ENCODE results near the gene LRP3. TPM values are rescaled to one million over a fixed set of nuclear protein-coding genes. Genes with fewer than 3 reads are reported as not detected.

The LRP3 gene
- total and polyA plus RNA-seq, 12 donors: 8.5 to 23.6 (median 15.9) TPM

DNA sequence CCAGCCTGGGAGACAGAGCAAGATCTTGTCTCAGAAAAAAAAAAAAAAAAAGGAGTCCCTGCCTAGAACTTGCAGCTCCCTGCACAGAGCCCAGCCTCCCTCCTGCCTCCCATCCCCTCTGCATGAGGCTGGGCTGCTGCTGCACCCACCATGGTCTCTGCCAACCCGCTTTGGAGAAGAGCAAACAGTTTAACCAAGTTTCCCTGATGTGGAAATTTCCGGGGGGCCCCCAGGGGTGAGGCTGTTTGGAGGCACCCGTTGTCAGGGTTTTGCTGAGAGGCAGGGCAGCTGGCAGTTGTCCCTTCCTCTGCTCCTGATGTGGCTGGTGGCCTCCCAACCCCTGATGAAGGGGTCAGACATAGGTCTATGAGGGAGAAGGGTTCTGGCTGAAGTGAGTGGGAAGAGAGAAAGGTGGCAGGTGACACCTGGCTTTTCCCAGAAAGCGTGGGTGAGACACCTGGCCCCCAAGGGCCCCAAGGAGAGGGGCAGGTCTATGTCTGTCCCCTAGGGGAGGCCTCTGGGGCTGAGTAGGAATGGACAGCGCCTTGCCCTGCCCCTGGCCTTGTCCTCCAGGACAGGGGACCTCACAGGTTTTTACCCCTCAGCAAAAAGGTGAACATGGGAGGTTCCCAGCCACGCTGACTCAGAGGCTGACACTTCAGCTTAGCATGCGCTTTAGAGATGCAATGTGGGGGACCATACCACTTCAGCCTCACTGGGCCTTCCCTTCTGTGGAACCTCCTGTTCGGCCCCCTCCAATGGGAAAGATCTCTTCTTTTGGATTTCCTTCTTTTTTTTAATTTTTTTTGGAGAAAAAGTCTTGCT, 5.5 kb downstream of the LRP3 start:
- no peak overlapping the region for H3K4me3 ChIP-seq
- WGBS, 2 donors: 85 to 86% methylated on average over 8 of the region's 8 CpGs
- no peaks in the 10 kb centered on the region for H3K9me3 ChIP-seq
- DNase-seq: no peak
- H3K27me3 ChIP-seq: peaks cover 0 to 12% (median 0%) of the 10 kb centered on the region in 7 donors
- no peak overlapping the region for H3K27ac ChIP-seq
- ATAC-seq: no peak
- TF ChIP-seq, protein P1, sequence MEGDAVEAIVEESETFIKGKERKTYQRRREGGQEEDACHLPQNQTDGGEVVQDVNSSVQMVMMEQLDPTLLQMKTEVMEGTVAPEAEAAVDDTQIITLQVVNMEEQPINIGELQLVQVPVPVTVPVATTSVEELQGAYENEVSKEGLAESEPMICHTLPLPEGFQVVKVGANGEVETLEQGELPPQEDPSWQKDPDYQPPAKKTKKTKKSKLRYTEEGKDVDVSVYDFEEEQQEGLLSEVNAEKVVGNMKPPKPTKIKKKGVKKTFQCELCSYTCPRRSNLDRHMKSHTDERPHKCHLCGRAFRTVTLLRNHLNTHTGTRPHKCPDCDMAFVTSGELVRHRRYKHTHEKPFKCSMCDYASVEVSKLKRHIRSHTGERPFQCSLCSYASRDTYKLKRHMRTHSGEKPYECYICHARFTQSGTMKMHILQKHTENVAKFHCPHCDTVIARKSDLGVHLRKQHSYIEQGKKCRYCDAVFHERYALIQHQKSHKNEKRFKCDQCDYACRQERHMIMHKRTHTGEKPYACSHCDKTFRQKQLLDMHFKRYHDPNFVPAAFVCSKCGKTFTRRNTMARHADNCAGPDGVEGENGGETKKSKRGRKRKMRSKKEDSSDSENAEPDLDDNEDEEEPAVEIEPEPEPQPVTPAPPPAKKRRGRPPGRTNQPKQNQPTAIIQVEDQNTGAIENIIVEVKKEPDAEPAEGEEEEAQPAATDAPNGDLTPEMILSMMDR (IDR thresholded peaks at IDR 0.05): no peak
- intact Hi-C loops (cut with DNase I): no loop called here
- H3K4me1 ChIP-seq: peaks cover 0 to 10% (median 6%) of the 10 kb centered on the region in 9 donors
- H3K36me3 ChIP-seq: peaks cover 0 to 37% (median 0%) of the 10 kb centered on the region in 9 donors

DNA sequence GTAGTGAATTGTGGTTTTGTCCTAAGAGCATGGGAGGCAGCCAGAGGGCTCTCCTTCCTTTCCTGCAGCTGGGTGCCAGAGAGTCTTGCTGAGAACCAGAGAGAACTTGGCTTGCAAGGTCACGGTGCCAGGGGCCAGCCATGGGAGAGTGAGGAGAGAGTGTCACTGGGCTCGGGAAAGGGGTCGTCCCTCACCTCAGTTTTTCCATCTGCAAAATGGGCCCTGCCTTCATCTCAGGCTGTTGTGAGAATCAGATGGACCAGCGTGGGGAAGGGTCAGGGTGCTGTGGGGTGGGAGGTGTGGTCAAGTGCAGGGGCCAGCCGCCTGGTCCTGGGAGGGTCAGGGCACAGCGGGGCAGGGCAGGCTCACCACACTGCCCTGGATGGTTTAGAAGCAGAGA, 7.3 kb downstream of the LRP3 start:
- Histone ChIP-seq H3K4me1 (no peaks in the 10 kb centered on the region), H3K36me3 (peaks cover 0 to 55% (median 6%) of the 10 kb centered on the region in 9 donors), H3K9me3 (no peaks in the 10 kb centered on the region), H3K27me3 (no peaks in the 10 kb centered on the region), H3K4me3 (no peak overlapping the region), H3K27ac (no peak overlapping the region)
- intact Hi-C loops (cut with DNase I): no loop called here
- TF ChIP-seq, protein P1 (IDR thresholded peaks at IDR 0.05): no peak
- no peak for DNase-seq
- WGBS, 2 donors: 87 to 97% methylated on average over 6 of the region's 6 CpGs
- no peak for ATAC-seq

DNA sequence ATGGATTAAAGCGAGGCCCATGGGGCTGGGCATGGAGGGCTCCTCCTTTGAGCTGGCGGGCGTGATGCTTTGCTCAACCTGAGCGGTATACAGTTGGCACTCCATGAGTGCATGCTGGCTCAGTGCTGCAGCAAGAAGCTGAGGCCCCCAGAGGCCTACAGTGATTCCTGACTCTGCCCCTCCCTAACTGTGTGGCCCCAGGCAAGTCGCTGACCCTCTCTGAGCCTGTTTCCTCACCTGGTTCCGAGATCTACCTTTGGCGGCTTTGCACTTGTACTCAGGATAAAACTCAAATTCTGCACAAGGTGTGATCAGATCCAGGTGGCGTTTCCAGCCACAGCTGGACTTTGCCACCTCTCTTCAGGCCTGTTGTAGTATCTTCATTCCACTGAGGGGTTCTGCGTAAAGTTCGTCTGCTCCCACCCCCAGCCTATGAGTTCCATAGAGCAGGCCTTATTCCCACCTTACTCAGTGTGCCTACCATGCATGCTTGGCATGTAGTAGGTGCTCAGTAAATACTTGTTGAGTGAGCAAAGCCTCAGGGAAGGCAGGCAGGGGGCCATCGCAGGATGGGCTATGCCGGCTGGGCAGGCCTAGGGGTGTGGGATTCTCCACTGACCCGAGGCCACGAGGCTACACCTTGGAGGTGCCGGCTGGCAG, 7.9 kb downstream of the LRP3 start:
- DNase-seq (no peak), ATAC-seq (no peak)
- no peak overlapping the region for H3K27ac ChIP-seq
- intact Hi-C loops (cut with DNase I): no loop called here
- peaks cover 0 to 55% (median 6%) of the 10 kb centered on the region in 9 donors for H3K36me3 ChIP-seq
- WGBS, 2 donors: 96 to 97% methylated on average over 15 of the region's 15 CpGs
- TF ChIP-seq, protein P1 (IDR thresholded peaks at IDR 0.05): no peak
- H3K9me3 ChIP-seq: no peaks in the 10 kb centered on the region
- H3K27me3 ChIP-seq: no peaks in the 10 kb centered on the region
- H3K4me3 ChIP-seq: no peak overlapping the region
- H3K4me1 ChIP-seq: no peaks in the 10 kb centered on the region

DNA sequence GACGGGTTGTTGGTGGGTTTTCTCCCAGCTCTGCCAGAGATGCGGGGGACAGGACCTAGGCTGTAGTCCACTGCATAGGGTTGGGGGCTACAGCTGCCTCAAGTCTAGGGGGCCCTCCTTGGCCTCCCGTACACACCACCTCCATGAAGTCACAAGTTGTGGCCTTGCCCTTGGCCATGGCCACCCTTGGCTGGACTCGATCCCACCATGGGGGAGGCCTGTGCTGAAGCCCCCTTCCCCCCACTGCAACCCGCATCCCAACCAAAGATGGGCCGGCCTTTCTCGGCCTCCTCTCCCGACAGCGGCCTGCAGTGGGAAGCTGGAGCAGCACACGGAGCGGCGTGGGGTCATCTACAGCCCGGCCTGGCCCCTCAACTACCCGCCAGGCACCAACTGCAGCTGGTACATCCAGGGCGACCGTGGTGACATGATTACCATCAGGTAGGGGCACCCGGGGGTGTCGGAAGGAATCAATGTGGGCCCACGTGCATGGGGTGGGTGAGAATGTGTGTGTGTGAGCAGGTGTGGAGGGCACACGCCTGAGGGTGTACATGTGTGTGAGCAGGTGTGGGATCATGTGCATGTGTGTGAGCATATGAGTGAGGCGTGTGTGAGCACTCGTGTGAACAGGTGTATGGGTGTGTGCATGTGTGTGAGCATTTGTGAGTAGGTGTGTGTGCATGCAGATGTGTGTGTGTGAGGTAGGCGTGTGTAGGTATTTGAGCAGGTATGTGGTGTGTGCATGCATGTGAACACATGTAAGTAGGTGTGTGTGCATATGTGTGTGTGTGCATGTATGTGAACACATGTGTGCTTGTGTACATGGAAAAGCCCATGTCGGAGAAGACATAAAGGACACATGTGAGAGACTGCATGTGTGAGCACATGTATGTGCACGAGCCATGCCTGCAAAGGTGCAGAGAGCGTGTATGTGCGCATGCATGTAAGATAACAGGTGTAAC, 8.7 kb downstream of the LRP3 start:
- no peaks in the 10 kb centered on the region for H3K9me3 ChIP-seq
- peaks cover 0 to 1% (median 0%) of the 10 kb centered on the region in 9 donors for H3K4me1 ChIP-seq
- TF ChIP-seq, protein P1 (IDR thresholded peaks at IDR 0.05): no peak
- no peak overlapping the region for H3K27ac ChIP-seq
- no peak for ATAC-seq
- no peak for DNase-seq
- WGBS, 2 donors: 91 to 92% methylated on average over 27 of the region's 27 CpGs
- H3K27me3 ChIP-seq: no peaks in the 10 kb centered on the region
- no peak overlapping the region for H3K4me3 ChIP-seq
- peaks cover 0 to 58% (median 6%) of the 10 kb centered on the region in 9 donors for H3K36me3 ChIP-seq
- intact Hi-C loops (cut with DNase I): no loop called here

All from heart right ventricle (tissue), 16 donors.